GM12875 (cell line): ENCODE results near the gene GOLGA6A.
"Not testable (repeated sequence)": the region's sequence is repeated elsewhere in the genome, so short reads cannot be mapped to it uniquely, and the experiment has no call there.

Source experiments
- H3K4me3 ChIP-seq: one replicate; pipeline ENCODE4 v1.5.1; 2011; ENCODE audit warnings: low read depth, low read length, control low read depth
- CTCF ChIP-seq: IDR thresholded peaks from 2 replicates; pipeline ENCODE4 v1.5.1; 2011; ENCODE audit warnings: low read depth, mild to moderate bottlenecking, control low read depth, inconsistent platforms, low read length, moderate library complexity, borderline replicate concordance; ENCODE audit not compliant: insufficient read depth

The GOLGA6A gene

GRCh38 chr15:74060251-74060650 is 22.1 kb downstream of the GOLGA6A start:
- no peak for TF ChIP-seq CTCF
- H3K4me3 ChIP-seq, result no peak overlapping the region

- H3K4me3 ChIP-seq, result not testable (repeated sequence)
Measured at GRCh38 chr15:74059050-74059833, 23.1 kb downstream of the GOLGA6A start.

DNA sequence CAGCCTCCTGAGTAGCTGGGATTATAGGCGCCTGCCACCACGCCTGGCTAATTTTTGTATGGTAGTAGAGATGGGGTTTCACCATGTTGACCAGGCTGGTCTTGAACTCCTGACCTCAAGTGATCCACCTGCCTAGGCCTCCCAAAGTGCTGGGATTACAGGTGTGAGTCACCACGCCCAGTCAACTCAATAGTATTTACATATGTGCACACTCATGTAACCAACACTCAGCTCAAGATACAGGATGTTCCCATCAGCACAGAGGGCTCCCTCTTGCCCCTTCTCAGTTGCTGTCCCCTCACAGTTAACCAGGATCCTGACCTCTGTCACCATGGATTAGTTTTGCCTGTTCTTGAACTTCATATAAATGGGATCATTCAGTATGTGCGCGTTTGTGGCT is 26.0 kb downstream of the GOLGA6A start:
- H3K4me3 ChIP-seq, result not testable (repeated sequence)

- no peak for TF ChIP-seq CTCF
Measured at GRCh38 chr15:74055804-74056203, 26.5 kb downstream of the GOLGA6A start.

GRCh38 chr15:74053941-74054529 is 28.3 kb downstream of the GOLGA6A start:
- no peak overlapping the region for H3K4me3 ChIP-seq
- peak; percentile 79 for TF ChIP-seq CTCF

More at GRCh38 chr15:74055804-74056203, 26.5 kb downstream of the GOLGA6A start:
- H3K4me3 ChIP-seq, result no peak overlapping the region

- TF ChIP-seq CTCF, result no peak
Measured at GRCh38 chr15:74053517-74053916, 28.8 kb downstream of the GOLGA6A start.

GRCh38 chr15:74052271-74053260 is 29.8 kb downstream of the GOLGA6A start:
- H3K4me3 ChIP-seq, result not testable (repeated sequence)

More at GRCh38 chr15:74053517-74053916, 28.8 kb downstream of the GOLGA6A start:
- H3K4me3 ChIP-seq, result no peak overlapping the region

DNA sequence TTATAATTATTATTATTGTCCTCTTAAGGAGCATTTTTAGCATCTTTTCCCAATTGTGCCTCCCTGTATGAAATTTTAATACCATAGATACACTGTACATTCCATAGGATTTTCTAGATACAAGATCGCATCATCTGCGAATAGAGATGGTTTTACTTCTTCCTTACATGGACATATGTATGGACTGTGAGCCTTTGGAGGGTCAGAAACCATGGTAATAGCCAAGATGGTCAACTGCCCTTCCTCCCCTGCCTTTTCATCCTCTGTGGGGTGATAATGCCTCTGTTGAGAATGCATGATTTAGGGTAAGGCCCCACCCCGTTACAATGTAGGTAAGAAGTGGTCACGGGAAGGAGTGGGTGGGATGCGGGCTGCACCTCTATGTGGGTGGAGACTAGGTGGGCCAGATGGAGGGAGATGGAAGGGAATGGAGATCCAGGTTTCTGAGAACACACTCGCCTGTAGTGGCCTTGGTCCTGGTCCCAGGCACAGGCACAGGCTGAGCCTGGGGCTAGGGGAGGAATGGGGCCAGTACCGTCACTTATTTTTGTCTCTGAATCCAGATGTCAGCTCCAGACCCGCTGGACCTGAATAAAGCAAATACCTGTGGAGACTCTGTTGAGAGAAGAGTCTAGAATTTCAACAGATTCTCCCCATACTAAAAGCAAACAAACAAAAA is 31.7 kb downstream of the GOLGA6A start:
- TF ChIP-seq CTCF, result no peak
- H3K4me3 ChIP-seq, result no peak overlapping the region
